GM12891 (cell line): Measurements from ENCODE around the gene LMF2.
A peak's percentile ranks its signal among the peaks of the same experiment; 100 is the strongest.

ENCODE experiments used
- DNase-seq: peaks from one replicate; pipeline ENCODE4 v3.0.0; 2011; ENCODE audit warnings: low spot score; ENCODE audit not compliant: insufficient read length
- FAIRE-seq: peaks from 2 replicates; lab custom pipeline; 2011; peaks lifted over from hg19 to GRCh38; lab: Jason Lieb, UNC
- PAX5 ChIP-seq: IDR thresholded peaks from 2 replicates; pipeline ENCODE4 v1.6.1; 2011; ENCODE audit warnings: low read length, moderate library complexity, mild to moderate bottlenecking; ENCODE audit not compliant: insufficient read depth, severe bottlenecking
- POLR2A ChIP-seq: IDR thresholded peaks from 2 replicates; pipeline ENCODE4 v1.6.1; 2011; ENCODE audit warnings: low read depth, low read length, control low read depth
- POLR2AphosphoS5 ChIP-seq: IDR thresholded peaks from 2 replicates; pipeline ENCODE4 v1.6.1; 2011; ENCODE audit warnings: low read depth, low read length, control low read depth
- POU2F2 ChIP-seq: IDR thresholded peaks from 2 replicates; pipeline ENCODE4 v1.6.1; 2011; ENCODE audit warnings: low read depth, mild to moderate bottlenecking, control low read depth, low read length, moderate library complexity
- SPI1 ChIP-seq: IDR thresholded peaks from 2 replicates; pipeline ENCODE4 v1.6.1; 2011; ENCODE audit warnings: low read depth, low read length, control low read depth
- TAF1 ChIP-seq: IDR thresholded peaks from 2 replicates; pipeline ENCODE4 v1.6.1; 2011; ENCODE audit warnings: low read depth, low read length, control low read depth

The LMF2 gene

GRCh38 chr22:50482107-50483074 lies 25.1 kb downstream of the LMF2 start:
- TF ChIP-seq POLR2AphosphoS5 (no peak), TAF1 (no peak), POLR2A (no peak), POU2F2 (no peak), PAX5 (no peak), SPI1 (no peak)
- DNase-seq: no peak
- peak; percentile 28 for FAIRE-seq

GRCh38 chr22:50481440-50482106 lies 25.9 kb downstream of the LMF2 start, which contains the start of gene ADM2:
TSS of gene ADM2 (plus strand) at chr22:50481543. CDS start at chr22:50481848, 305 bp downstream.
- DNase-seq (no peak), FAIRE-seq (peak; percentile 52)
- no peak for TF ChIP-seq POU2F2
- TF ChIP-seq SPI1: no peak
- no peak for TF ChIP-seq TAF1
- no peak for TF ChIP-seq PAX5
- no peak for TF ChIP-seq POLR2AphosphoS5
- no peak for TF ChIP-seq POLR2A

GRCh38 chr22:50481045-50481439 lies 26.5 kb downstream of the LMF2 start:
- TF ChIP-seq POLR2AphosphoS5 (no peak), POLR2A (no peak), POU2F2 (no peak), SPI1 (no peak), TAF1 (no peak), PAX5 (no peak)
- FAIRE-seq: no peak
- DNase-seq: no peak

GRCh38 chr22:50479721-50480120 lies 27.8 kb downstream of the LMF2 start:
- TF ChIP-seq POU2F2 (no peak), POLR2A (no peak), SPI1 (no peak), PAX5 (no peak), TAF1 (no peak), POLR2AphosphoS5 (no peak)
- no peak for DNase-seq
- FAIRE-seq: no peak

- DNase-seq (no peak), FAIRE-seq (no peak)
- TF ChIP-seq PAX5 (no peak), TAF1 (no peak), SPI1 (no peak), POLR2A (no peak), POLR2AphosphoS5 (no peak), POU2F2 (no peak)
These were observed 29.6 kb downstream of the LMF2 start for GRCh38 chr22:50477923-50478322.

- no peak for TF ChIP-seq POU2F2
- no peak for TF ChIP-seq PAX5
- no peak for TF ChIP-seq SPI1
- TF ChIP-seq TAF1: no peak
- no peak for TF ChIP-seq POLR2A
- no peak for TF ChIP-seq POLR2AphosphoS5
- FAIRE-seq (peak; percentile 48), DNase-seq (no peak)
These were observed 30.6 kb downstream of the LMF2 start for GRCh38 chr22:50476868-50477267.

GRCh38 chr22:50475652-50476002 lies 31.9 kb downstream of the LMF2 start:
- no peak for TF ChIP-seq PAX5
- TF ChIP-seq TAF1: no peak
- TF ChIP-seq POLR2A: no peak
- no peak for TF ChIP-seq POLR2AphosphoS5
- no peak for TF ChIP-seq POU2F2
- TF ChIP-seq SPI1: no peak
- DNase-seq (no peak), FAIRE-seq (peak; percentile 20)

- DNase-seq (peak; percentile 99), FAIRE-seq (peak; percentile 100)
- TF ChIP-seq POLR2AphosphoS5: no peak
- no peak for TF ChIP-seq POLR2A
- TF ChIP-seq PAX5: no peak
- no peak for TF ChIP-seq TAF1
- no peak for TF ChIP-seq SPI1
- no peak for TF ChIP-seq POU2F2
These were observed 32.5 kb downstream of the LMF2 start, which contains the start of gene SBF1 for GRCh38 chr22:50474710-50475651. TSS of gene SBF1 (minus strand) at chr22:50475035. CDS start at chr22:50474840, 195 bp downstream.
